Motor neuron (in vitro differentiated cells): ENCODE results near the gene ACVR2B. TPM values are rescaled to one million over a fixed set of nuclear protein-coding genes. Genes with fewer than 3 reads are reported as not detected.
A peak's percentile ranks its signal among the peaks of the same experiment; 100 is the strongest.

Source experiments
- ATAC-seq, 8 experiments: fragments of 200-7000 bp; cut with Tn5 transposase; replicated peaks in 6 of 8; 2 replicates each; pipeline ENCODE4 v1.8.0; 2021; ENCODE audit warnings: mild to moderate bottlenecking in 8 of 8, moderate library complexity in 8 of 8
- H3K27ac ChIP-seq, 2 donors: fragments of 250-450 bp; sonication (Bioruptor Pico); 2 replicates each; pipeline ENCODE4 v1.9.0; 2021; ENCODE audit warnings: antibody characterized with exemption in 2 of 2, mild to moderate bottlenecking in 2 of 2, moderate library complexity in 1 of 2
- H3K4me1 ChIP-seq, 2 donors: fragments of 250-450 bp; sonication (Bioruptor Pico); replicated peaks in 1 of 2; 2 replicates each; pipeline ENCODE4 v1.6.1; 2021; ENCODE audit warnings: antibody characterized with exemption in 2 of 2, mild to moderate bottlenecking in 2 of 2, moderate library complexity in 1 of 2
- H3K4me3 ChIP-seq, 5 donors: fragments of 250-450 bp; sonication (Bioruptor Pico); 2 replicates each; pipeline ENCODE4 v1.9.0; 2021; ENCODE audit warnings: antibody characterized with exemption in 5 of 5, mild to moderate bottlenecking in 5 of 5, moderate library complexity in 4 of 5
- WGBS, 10 experiments: fragments of 450-650 bp; shearing (Covaris generic); methylation state at CpG; one replicate each; pipeline ENCODE4 v1.0.0; 2022; 5-methylcytosine and 5-hydroxymethylcytosine counted together
- in situ Hi-C, 9 experiments: fragments of 400-800 bp; cut with MboI; loops; one replicate each; pipeline ENCODE4 v1.15.0; 2021; ENCODE audit warnings: low sequenced_read_pairs in 9 of 9, low pct_unique_long_range_greater_than_20kb in 2 of 9; ENCODE audit not compliant: unreplicated experiment in 9 of 9
- total RNA-seq, 8 experiments: library from RNA; unstranded; fragments of 300-600 nt; gene quantifications; 2 replicates each; pipeline versions ENCODE4 v1.2.3 to v1.2.4, GENCODE V29; 2022

The ACVR2B gene
- total RNA-seq, 8 experiments from 2014 or later: 1.2 to 83.1 (median 31.5) TPM

- no peak for ATAC-seq
- H3K27ac ChIP-seq: no peak overlapping the region
- no peaks in the 10 kb centered on the region for H3K4me1 ChIP-seq
- 44 to 100% (median 87%) methylated on average over 1 of the region's 1 CpG; no CpG with 5 or more reads in 2 of the 10 experiments for WGBS, 10 experiments
- in situ Hi-C loops: no loop called here
- H3K4me3 ChIP-seq: no peak overlapping the region
These were observed 16.2 kb downstream of the ACVR2B start for GRCh38 chr3:38469852-38470251.

DNA sequence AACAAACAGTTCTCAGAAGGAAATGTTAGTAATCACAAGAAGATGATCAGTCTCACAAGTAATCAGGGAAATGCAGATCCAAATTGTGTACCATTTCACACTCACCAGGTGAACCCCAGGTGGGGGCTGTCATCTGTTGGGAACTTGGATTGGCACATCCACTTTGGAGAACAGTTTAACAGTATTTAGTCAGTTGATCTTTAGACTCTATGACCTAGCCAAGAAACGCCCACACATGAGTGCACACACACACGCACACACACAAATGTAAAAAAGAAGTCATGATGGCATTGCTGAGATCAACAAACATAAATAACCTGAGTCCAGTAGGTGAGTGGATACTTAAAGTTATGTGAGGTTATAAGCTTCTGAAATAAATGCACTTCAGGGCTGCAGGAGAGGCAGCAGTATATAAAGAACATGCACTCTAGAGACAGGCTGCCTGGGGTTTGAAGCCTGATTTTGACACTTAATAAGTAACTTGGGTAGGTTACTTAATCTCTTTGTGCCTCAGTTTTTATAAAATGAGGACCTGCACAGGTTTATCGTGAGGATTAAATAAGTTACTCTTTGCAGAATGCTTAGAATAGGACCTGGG is 17.7 kb downstream of the ACVR2B start:
- no peak for ATAC-seq
- 81 to 100% (median 92%) methylated on average over 1 to 3 of the region's 3 CpGs; no CpG with 5 or more reads in 2 of the 10 experiments for WGBS, 10 experiments

GRCh38 chr3:38472342-38472741 is 18.7 kb downstream of the ACVR2B start:
- WGBS, 10 experiments: 100% methylated on average over 1 of the region's 1 CpG; no CpG with 5 or more reads in 8 of the 10 experiments
- no peak overlapping the region for H3K4me3 ChIP-seq
- H3K27ac ChIP-seq: no peak overlapping the region
- in situ Hi-C loops: no loop called here
- no peaks in the 10 kb centered on the region for H3K4me1 ChIP-seq
- no peak for ATAC-seq

More for the DNA sequence above, 17.7 kb downstream of the ACVR2B start:
- in situ Hi-C loops: no loop called here
- Histone ChIP-seq H3K4me1 (no peaks in the 10 kb centered on the region), H3K4me3 (no peak overlapping the region), H3K27ac (no peak overlapping the region)

- no peak overlapping the region for H3K27ac ChIP-seq
- H3K4me3 ChIP-seq: no peak overlapping the region
- WGBS, 10 experiments: 80 to 100% methylated on average over 1 of the region's 2 CpGs; no CpG with 5 or more reads in 8 of the 10 experiments
- no peaks in the 10 kb centered on the region for H3K4me1 ChIP-seq
- in situ Hi-C loops: no loop called here
- peak in 1 of 8 experiments; percentile 43 for ATAC-seq
These were observed 19.5 kb downstream of the ACVR2B start for GRCh38 chr3:38473229-38473628.

DNA sequence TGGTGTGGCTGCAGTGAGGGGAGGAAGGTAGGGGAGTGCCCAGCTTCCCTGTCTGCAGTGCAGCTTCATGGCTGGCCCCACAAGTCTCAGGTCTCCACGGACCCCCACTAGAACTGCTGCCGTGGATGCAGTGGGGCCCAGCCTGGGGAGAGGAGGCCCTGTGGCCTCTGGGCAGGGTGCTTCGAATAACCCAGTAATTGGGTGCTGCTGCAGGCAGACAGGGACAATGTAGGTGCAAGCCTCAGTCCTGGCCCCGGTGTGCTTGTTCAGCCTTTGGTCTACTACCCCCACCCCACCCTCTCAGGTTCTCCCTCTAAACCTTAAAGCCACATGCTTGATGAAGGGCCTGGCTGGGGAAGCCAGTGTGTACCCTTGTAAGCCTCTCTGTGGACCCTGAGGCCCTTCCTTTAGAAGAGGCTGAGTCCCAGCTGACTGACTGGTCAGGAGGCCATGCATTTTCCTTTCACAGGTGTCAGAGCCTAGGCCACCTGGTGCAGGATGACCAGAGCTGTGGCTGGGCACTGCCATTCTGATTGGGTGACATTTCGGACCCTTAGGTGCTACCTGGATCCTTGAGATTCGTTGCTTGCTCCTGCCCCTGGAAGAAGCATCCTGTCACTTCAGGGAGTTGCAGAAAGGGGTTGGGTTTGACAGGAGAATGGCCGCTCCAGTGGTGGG is 21.4 kb downstream of the ACVR2B start:
- WGBS, 10 experiments: 49 to 100% (median 80%) methylated on average over 1 to 3 of the region's 7 CpGs; no CpG with 5 or more reads in 5 of the 10 experiments
- Histone ChIP-seq H3K4me3 (no peak overlapping the region), H3K4me1 (no peaks in the 10 kb centered on the region), H3K27ac (no peak overlapping the region)
- in situ Hi-C loops: no loop called here
- no peak for ATAC-seq

- Histone ChIP-seq H3K4me1 (no peaks in the 10 kb centered on the region), H3K27ac (no peak overlapping the region), H3K4me3 (no peak overlapping the region)
- in situ Hi-C loops: no loop called here
- no peak for ATAC-seq
- WGBS, 10 experiments: 83 to 100% (median 95%) methylated on average over 1 to 3 of the region's 6 CpGs; no CpG with 5 or more reads in 4 of the 10 experiments
These were observed 22.0 kb downstream of the ACVR2B start for GRCh38 chr3:38475716-38476115.

GRCh38 chr3:38476157-38476756 is 22.6 kb downstream of the ACVR2B start:
- no peaks in the 10 kb centered on the region for H3K4me1 ChIP-seq
- no peak overlapping the region for H3K4me3 ChIP-seq
- no peak overlapping the region for H3K27ac ChIP-seq
- WGBS, 10 experiments: 100% methylated on average over 1 of the region's 5 CpGs; no CpG with 5 or more reads in 7 of the 10 experiments
- in situ Hi-C loops: no loop called here
- no peak for ATAC-seq

DNA sequence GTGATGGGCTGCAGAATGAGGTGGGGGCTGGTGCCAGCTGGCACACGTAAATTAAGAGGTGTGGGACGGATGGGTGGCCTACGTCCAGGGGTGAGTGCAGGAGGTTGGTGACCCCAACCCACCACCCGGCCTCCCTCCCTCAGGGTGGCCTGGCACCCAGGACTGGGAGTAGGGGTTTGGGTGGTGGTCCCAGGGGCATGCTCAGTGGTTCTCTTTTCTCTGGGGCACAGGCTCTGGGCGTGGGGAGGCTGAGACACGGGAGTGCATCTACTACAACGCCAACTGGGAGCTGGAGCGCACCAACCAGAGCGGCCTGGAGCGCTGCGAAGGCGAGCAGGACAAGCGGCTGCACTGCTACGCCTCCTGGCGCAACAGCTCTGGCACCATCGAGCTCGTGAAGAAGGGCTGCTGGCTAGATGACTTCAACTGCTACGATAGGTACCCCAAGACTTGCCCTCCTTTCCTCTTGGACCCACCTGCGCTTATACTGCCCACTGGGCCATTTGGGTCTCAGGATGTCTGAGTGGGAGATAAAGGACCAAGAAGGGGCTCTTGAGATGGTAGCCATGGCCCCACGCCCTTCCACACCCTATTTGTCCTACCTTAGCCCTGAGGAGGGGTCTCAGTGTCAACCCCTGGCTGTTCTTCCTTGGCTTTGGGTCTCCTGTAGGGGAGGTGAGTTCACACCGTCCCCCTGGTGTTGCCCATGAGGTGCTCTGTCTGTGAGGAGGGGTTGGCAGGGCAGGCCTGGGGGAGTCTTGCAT is 23.5 kb downstream of the ACVR2B start:
- Histone ChIP-seq H3K4me1 (no peaks in the 10 kb centered on the region), H3K27ac (no peak overlapping the region), H3K4me3 (no peak overlapping the region)
- no peak for ATAC-seq
- in situ Hi-C loops: no loop called here
- 67 to 100% (median 100%) methylated on average over 1 to 5 of the region's 21 CpGs; no CpG with 5 or more reads in 5 of the 10 experiments for WGBS, 10 experiments

DNA sequence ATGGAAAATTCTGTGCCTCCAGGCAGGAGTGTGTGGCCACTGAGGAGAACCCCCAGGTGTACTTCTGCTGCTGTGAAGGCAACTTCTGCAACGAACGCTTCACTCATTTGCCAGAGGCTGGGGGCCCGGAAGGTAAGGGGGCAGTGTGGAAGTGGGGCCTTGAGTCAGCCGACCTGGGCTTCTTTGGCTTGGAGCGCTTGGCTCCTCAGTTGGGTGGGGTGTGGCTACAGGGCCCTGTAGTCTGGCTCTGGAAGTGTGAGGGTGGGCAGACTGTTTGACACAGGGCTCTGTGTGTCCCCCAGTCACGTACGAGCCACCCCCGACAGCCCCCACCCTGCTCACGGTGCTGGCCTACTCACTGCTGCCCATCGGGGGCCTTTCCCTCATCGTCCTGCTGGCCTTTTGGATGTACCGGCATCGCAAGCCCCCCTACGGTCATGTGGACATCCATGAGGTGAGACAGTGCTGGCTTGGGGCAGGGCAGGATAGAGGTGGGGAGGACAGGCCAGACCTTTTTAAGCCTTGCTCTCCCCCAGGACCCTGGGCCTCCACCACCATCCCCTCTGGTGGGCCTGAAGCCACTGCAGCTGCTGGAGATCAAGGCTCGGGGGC is 24.3 kb downstream of the ACVR2B start:
- Histone ChIP-seq H3K27ac (no peak overlapping the region), H3K4me3 (no peak overlapping the region), H3K4me1 (no peaks in the 10 kb centered on the region)
- in situ Hi-C loops: no loop called here
- ATAC-seq: no peak
- WGBS, 10 experiments: 80 to 83% methylated on average over 1 to 4 of the region's 15 CpGs; no CpG with 5 or more reads in 8 of the 10 experiments

GRCh38 chr3:38478901-38479300 is 25.2 kb downstream of the ACVR2B start:
- WGBS, 10 experiments: 100% methylated on average over 2 to 5 of the region's 9 CpGs; no CpG with 5 or more reads in 8 of the 10 experiments
- no peak for ATAC-seq
- Histone ChIP-seq H3K4me1 (no peaks in the 10 kb centered on the region), H3K4me3 (no peak overlapping the region), H3K27ac (no peak overlapping the region)
- in situ Hi-C loops: no loop called here

GRCh38 chr3:38479431-38480092 is 25.9 kb downstream of the ACVR2B start:
- in situ Hi-C loops: loop anchor here in 2 of 9 experiments (10.0 kb wide), 2 partner anchors 135 to 215 kb away; partner anchors contain the start of genes SLC22A13 (in 1 of the 2) and XYLB (in 1 of the 2)
- 0 to 80% (median 71%) methylated on average over 1 to 5 of the region's 10 CpGs; no CpG with 5 or more reads in 4 of the 10 experiments for WGBS, 10 experiments
- ATAC-seq: peak in 7 of 8 experiments; percentile 40 to 98 (median 87)

GRCh38 chr3:38480093-38480445 is 26.4 kb downstream of the ACVR2B start:
- WGBS, 10 experiments: 0 to 100% (median 63%) methylated on average over 1 to 3 of the region's 3 CpGs; no CpG with 5 or more reads in 1 of the 10 experiments
- H3K27ac ChIP-seq: no peak overlapping the region
- no peak overlapping the region for H3K4me3 ChIP-seq
- ATAC-seq: no peak
- in situ Hi-C loops: loop anchor here in 2 of 9 experiments (10.0 kb wide), 2 partner anchors 135 to 215 kb away; partner anchors contain the start of genes SLC22A13 (in 1 of the 2) and XYLB (in 1 of the 2)
- H3K4me1 ChIP-seq: no peaks in the 10 kb centered on the region

More at GRCh38 chr3:38479431-38480092, 25.9 kb downstream of the ACVR2B start:
- Histone ChIP-seq H3K4me1 (no peaks in the 10 kb centered on the region), H3K27ac (no peak overlapping the region), H3K4me3 (no peak overlapping the region)
